ENCODE data around the gene NUMBL.

The NUMBL gene

DNA sequence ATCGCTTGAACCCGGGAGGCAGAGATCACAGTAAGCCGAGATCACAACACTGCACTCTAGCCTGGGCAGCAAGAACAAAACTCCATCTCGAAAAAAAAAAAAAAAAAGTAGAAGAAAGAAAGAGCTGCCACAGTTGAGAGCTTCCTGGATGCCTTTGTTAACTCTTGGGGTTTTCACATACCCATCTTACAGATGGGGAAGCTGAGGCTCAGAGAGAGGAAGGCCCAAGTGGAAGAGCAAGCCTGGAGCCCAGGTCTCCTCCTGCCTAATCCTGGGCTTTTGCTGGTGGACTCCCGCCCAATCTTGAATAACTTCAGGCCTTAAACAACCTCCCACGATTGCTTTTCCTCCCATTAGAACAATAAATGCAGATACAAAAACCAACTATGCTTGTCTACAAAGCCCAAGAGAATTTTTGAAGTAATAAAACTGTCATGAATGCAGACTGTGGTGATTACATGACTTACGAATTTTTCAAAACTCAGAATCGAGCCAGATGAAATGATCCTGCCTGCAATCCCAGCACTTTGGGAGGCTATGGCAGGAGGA lies 47.6 kb downstream of the NUMBL start:
- no peak overlapping the region for H3K27ac ChIP-seq
- no peak for TF ChIP-seq CTCF (IDR thresholded peaks at IDR 0.05)
- TF ChIP-seq ZFX (IDR thresholded peaks at IDR 0.05; ENCODE audit: borderline replicate concordance) = no peak

DNA sequence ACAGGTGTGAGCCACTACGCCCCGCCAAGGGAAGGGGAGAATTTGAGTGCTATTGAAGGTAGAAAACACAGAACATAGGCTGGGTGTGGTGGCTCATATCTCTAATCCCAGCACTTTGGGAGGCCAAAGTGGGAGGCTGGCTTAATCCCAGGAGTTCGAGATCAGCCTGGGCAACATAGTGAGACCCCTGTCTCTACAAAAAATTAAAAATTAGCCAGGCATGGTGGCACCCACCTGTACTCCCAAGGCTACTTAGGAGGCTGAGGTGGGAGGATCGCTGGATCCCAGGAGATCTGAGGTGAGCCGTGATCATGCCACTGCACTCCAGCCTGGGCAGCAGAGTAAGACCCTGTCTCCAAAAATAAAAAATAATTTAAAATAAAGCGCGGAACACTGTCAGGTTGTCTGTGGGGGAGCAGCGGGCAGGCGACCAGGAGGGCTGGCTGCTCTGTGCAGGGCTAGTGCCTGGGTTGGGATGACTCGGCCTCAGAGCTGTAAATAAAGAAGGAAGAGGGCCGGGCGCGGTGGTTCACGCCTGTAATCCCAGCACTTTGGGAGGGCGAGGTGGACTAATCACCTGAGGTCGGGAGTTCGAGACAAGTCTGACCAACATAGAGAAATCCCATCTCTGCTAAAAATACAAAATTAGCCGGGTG lies 48.3 kb downstream of the NUMBL start:
- TF ChIP-seq CTCF (IDR thresholded peaks at IDR 0.05) = no peak
- no peak for TF ChIP-seq ZFX (IDR thresholded peaks at IDR 0.05; ENCODE audit: borderline replicate concordance)
- no peak overlapping the region for H3K27ac ChIP-seq

DNA sequence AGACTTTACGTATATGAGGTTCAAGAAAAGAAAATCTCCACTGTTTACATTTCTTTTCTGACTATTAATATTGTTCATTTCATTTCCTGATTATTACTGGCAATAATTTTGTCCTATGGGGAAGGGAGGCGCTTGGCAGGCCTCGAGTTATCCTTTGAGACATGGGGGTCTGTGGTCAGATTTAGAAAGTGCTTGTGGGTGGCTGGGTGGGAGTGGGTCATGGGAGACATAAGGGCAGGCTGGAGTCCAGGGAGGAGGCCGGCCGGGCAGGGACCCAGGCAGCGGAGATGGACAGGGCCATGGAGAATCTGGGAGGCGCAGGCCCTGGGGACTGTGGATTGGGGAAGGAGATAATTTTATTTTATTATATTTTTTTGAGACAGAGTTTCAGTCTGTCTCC lies 49.2 kb downstream of the NUMBL start:
- H3K27ac ChIP-seq = no peak overlapping the region
- TF ChIP-seq ZFX (IDR thresholded peaks at IDR 0.05; ENCODE audit: borderline replicate concordance) = no peak
- TF ChIP-seq CTCF (IDR thresholded peaks at IDR 0.05) = no peak

- no peak overlapping the region for H3K27ac ChIP-seq
- TF ChIP-seq ZFX (IDR thresholded peaks at IDR 0.05; ENCODE audit: borderline replicate concordance) (no peak), CTCF (IDR thresholded peaks at IDR 0.05) (no peak)
Measured at GRCh38 chr19:40640744-40641143, 49.7 kb downstream of the NUMBL start.

GRCh38 chr19:40639638-40639982 lies 50.8 kb downstream of the NUMBL start:
- TF ChIP-seq CTCF (IDR thresholded peaks at IDR 0.05) (no peak), ZFX (IDR thresholded peaks at IDR 0.05; ENCODE audit: borderline replicate concordance) (no peak)
- H3K27ac ChIP-seq = no peak overlapping the region

GRCh38 chr19:40638327-40638726 lies 52.1 kb downstream of the NUMBL start:
- no peak overlapping the region for H3K27ac ChIP-seq
- TF ChIP-seq CTCF (IDR thresholded peaks at IDR 0.05) (no peak), ZFX (IDR thresholded peaks at IDR 0.05; ENCODE audit: borderline replicate concordance) (no peak)

- no peak for TF ChIP-seq CTCF (IDR thresholded peaks at IDR 0.05)
- TF ChIP-seq ZFX (IDR thresholded peaks at IDR 0.05; ENCODE audit: borderline replicate concordance) = no peak
- H3K27ac ChIP-seq = no peak overlapping the region
Measured at GRCh38 chr19:40633207-40633606, 57.2 kb downstream of the NUMBL start.
